UCSD-AML1 (cell line): ENCODE data around the gene AGBL5.
A peak's percentile ranks its signal among the peaks of the same experiment; 100 is the strongest.

ENCODE experiments used
- DNase-seq: peaks from one replicate; lab custom pipeline; 2025; ENCODE audit not compliant: unreplicated experiment; lab: John Stamatoyannopoulos, UW

The AGBL5 gene

GRCh38 chr2:27024188-27024587 is 27.3 kb upstream of the AGBL5 start:
- DNase-seq: no peak

DNA sequence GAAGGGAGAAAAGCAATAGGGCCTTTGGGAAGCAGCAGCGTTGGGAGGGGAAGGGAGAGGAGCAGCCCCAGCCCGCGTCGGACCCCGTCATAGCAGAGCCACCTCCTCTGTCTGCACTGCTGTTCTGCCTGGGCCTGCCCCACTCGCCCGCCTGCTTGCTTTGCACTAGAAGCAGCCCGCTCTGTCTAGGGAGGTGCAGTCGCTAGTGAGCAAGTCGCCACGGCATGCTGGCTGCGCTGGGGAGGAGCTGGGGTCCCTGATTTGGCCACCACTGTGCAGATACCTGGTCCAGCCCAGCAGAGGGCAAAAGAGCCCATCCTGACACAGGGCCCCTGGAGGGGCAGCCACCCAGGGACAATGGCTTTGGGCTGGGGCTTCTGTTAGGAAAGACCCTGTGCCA is 26.7 kb upstream of the AGBL5 start:
- DNase-seq: no peak

DNA sequence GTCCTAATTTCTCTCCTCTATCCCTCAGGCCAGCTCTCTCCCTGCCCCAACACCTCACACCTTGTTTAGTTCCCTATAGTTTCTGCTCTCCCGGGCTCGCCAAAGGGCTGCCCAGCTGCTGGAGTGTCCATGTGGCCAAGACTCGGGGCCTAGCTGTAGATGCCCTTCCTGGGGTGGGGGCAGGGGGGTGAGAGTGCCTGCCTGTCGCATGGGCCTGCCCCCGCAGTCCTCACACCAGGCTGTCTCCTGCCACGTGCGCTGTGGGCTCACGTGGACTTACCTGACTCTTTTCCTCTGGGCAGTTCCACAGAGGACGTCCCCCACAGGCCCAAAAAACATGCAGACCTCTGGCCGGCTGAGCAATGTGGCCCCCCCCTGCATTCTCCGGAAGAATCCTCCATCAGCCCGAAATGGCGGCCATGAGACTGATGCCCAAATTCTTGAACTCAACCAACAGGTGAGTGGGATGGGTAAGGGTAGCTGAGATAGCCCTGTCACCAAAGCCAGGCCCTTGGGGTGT is 26.1 kb upstream of the AGBL5 start:
- DNase-seq: no peak

- no peak for DNase-seq
Measured at GRCh38 chr2:27025861-27026851, 25.3 kb upstream of the AGBL5 start.

DNA sequence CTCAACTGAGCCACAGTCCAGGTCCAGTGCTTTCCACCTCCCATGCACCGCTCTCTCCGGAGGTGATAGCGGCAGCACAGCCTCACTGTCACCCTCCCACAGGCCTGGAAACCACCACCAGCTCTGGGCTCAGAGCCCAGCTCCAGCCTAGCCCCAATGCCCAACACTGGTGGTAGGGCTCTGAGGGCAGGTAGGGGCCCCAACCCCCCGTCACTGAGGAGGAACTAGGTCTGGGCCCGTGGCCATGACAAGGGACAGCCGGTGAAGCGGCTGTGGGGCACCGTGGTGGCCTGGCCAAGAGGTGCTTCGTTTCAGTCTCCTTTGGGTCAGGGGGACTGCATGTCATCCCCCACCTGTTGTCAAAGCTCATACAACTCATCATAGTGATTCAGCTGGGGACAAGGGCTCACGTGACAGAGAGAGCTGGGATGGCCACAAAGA is 24.2 kb upstream of the AGBL5 start:
- no peak for DNase-seq

GRCh38 chr2:27029051-27029450 is 22.4 kb upstream of the AGBL5 start:
- no peak for DNase-seq

- peak; percentile 90 for DNase-seq
Measured at GRCh38 chr2:27032495-27033252, 18.8 kb upstream of the AGBL5 start, which contains the start of gene TMEM214. TMEM214 (plus strand) TSS chr2:27032965; CDS start chr2:27033016, 51 bp downstream.

DNA sequence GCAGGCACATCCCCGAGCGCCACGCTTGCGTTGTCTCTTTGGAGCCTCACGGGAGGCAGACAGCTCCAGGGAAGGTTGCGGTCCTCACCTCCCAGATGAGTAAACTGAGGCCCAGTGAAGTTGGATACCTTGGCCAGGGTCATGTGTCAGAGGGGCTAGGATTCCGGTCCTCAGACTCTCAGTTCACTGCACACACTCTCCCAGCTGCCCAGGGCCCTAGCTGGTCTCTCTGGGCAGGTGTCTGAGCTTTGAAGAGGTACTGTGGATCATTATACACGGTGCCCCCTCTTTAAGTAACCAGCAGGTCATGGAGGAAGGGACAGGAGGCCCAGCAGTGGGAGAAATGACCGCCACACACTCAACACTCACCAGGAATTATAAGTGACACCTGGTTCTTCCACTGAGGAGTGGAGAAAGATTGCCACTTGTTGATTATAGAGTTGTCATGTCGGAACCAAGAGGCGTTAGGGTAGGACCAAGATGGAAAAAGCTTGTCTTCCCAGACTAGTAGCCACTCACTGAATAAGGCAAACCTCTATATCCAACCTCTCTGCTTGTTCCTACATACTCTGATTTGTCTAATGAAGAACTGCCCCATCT is 18.1 kb upstream of the AGBL5 start:
- DNase-seq: no peak

GRCh38 chr2:27038012-27038411 is 13.5 kb upstream of the AGBL5 start:
- no peak for DNase-seq

DNA sequence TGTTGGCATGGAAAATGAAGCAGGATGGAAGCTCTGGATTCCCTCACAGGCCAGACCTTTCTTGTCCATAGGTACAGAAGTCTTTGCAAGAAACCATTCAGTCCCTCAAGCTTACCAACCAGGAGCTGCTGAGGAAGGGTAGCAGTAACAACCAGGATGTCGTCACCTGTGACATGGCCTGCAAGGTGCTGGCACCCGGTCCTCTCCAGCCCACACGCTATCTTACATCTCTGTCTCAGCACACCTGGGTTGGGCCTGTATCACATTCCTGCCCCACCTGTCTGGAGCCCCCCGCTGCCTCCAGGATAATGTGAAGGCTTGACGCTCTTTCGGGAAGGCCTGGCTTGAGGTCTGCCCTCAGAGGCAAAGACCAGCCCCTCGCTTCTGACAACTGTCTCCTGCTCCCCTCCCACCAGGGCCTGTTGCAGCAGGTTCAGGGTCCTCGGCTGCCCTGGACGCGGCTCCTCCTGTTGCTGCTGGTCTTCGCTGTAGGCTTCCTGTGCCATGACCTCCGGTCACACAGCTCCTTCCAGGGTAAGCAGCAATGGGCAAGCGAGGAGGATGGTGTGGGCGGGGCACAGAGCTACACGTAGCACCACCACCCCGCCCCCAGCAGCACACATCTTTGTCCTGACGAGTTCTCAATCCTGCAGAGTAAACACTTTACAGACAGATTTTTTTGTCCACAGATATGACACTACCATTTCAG is 12.7 kb upstream of the AGBL5 start:
- no peak for DNase-seq

DNA sequence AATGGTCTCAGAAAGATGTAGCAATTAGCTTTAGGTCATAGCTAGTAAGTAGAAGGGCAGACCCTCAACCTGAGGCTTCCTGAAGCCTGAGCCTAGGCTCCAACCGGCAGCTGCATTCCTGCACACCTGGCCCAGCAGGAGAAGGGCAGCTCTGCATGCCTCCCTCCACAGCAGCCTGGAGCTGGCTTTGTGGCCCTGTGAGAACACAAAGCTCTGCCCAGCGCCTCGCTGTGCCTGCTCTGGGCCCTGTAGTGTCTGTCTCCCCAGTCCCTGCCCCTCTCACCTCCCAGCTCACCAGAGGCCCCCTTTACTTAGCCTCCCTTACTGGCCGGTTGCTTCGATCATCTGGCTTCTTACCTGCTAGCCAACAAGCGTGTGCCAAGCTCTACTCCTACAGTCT is 12.0 kb upstream of the AGBL5 start:
- no peak for DNase-seq

- no peak for DNase-seq
Measured at GRCh38 chr2:27039871-27040270, 11.6 kb upstream of the AGBL5 start.

- no peak for DNase-seq
Measured at GRCh38 chr2:27040282-27040681, 11.2 kb upstream of the AGBL5 start.

GRCh38 chr2:27041752-27042151 is 9.7 kb upstream of the AGBL5 start:
- no peak for DNase-seq

DNA sequence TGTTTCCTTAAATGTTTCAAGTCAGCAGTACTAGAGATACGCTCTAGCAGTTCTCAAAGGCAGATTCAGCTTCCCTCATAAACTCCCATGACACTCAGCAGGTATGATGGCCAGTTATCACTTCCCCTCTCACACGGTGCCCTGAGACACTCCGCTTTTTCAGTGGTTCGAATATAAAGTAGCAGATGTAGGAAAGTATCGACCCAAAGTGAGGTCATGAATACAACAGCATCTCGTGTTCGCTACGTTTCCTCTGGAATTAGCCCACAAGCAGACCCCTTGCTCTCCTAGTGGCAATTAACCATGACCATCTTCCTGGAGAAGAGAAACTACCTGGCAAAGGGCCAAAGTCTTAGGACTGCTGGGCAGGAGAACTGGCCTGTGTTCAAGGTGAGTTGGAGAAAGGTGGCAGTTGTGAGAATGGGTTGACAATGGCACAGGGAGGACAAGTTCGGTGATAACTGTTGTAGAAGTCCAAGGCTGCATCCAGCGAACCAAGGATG is 9.3 kb upstream of the AGBL5 start:
- DNase-seq: no peak

GRCh38 chr2:27042985-27043634 is 8.4 kb upstream of the AGBL5 start:
- DNase-seq: no peak

- peak; percentile 79 for DNase-seq
Measured at GRCh38 chr2:27049422-27050280, 1.8 kb upstream of the AGBL5 start.

GRCh38 chr2:27050281-27050995 is 1.0 kb upstream of the AGBL5 start:
- peak; percentile 95 for DNase-seq
